GM23338 (cell line): ENCODE data around the gene CYTH3. TPM values are rescaled to one million over a fixed set of nuclear protein-coding genes. Genes with fewer than 3 reads are reported as not detected.

ENCODE experiments used
- ATAC-seq: fragments of 200-7000 bp; cut with Tn5 transposase; 3 replicates; pipeline ENCODE4 v1.9.1; 2020
- DNase-seq: peaks from one replicate; pipeline ENCODE4 v3.0.0-alpha.2; 2015; ENCODE audit warnings: low spot score
- H2AFZ ChIP-seq: fragments of 200-600 bp; sonication (generic); 2 replicates; pipeline ENCODE4 v1.8.0; 2016; ENCODE audit warnings: antibody characterized with exemption, mild to moderate bottlenecking, moderate library complexity
- H3F3A ChIP-seq: fragments of 200-600 bp; sonication (generic); replicated peaks from 2 replicates; pipeline ENCODE4 v1.8.0; 2017; ENCODE audit warnings: antibody characterized with exemption, mixed run types, low read depth
- H3K27ac ChIP-seq: fragments of 200-600 bp; sonication (generic); 2 replicates; pipeline ENCODE4 v1.6.1; 2016; ENCODE audit warnings: low read depth
- H3K27me3 ChIP-seq: fragments of 200-600 bp; sonication (generic); 2 replicates; pipeline ENCODE4 v1.8.0; 2016; ENCODE audit warnings: mild to moderate bottlenecking, mixed run types, moderate library complexity; ENCODE audit not compliant: insufficient read depth
- H3K36me3 ChIP-seq: fragments of 200-600 bp; sonication (generic); 2 replicates; pipeline ENCODE4 v1.8.0; 2016; ENCODE audit warnings: mild to moderate bottlenecking; ENCODE audit not compliant: insufficient read depth
- H3K4me1 ChIP-seq: fragments of 200-600 bp; sonication (generic); 2 replicates; pipeline ENCODE4 v1.8.0; 2016; ENCODE audit warnings: mild to moderate bottlenecking, moderate library complexity; ENCODE audit not compliant: insufficient read depth
- H3K4me2 ChIP-seq: fragments of 200-600 bp; sonication (generic); 2 replicates; pipeline ENCODE4 v1.7.1; 2017; ENCODE audit warnings: mixed run types
- H3K4me3 ChIP-seq: fragments of 200-600 bp; sonication (generic); 2 replicates; pipeline ENCODE4 v1.6.1; 2016; ENCODE audit warnings: mixed run types
- H3K79me2 ChIP-seq: fragments of 200-600 bp; sonication (generic); replicated peaks from 2 replicates; pipeline ENCODE4 v1.8.0; 2017; ENCODE audit warnings: mild to moderate bottlenecking; ENCODE audit not compliant: insufficient read depth
- H3K9me2 ChIP-seq: fragments of 200-600 bp; sonication (generic); 2 replicates; pipeline ENCODE4 v1.8.0; 2017; ENCODE audit not compliant: insufficient read depth
- H4K20me1 ChIP-seq: fragments of 200-600 bp; sonication (generic); replicated peaks from 2 replicates; pipeline ENCODE4 v1.8.0; 2017; ENCODE audit warnings: mild to moderate bottlenecking; ENCODE audit not compliant: insufficient read depth
- H3K27ac Mint-ChIP-seq: 2 replicates; pipeline ENCODE4 v1.8.0; 2020; ENCODE audit warnings: inconsistent platforms, mild to moderate bottlenecking, moderate library complexity, mixed read lengths
- H3K27me3 Mint-ChIP-seq: 3 replicates; pipeline ENCODE4 v1.8.0; 2022; ENCODE audit warnings: low read depth, mild to moderate bottlenecking, moderate library complexity, mixed read lengths, inconsistent platforms; ENCODE audit not compliant: insufficient read depth, poor library complexity
- H3K36me3 Mint-ChIP-seq: 3 replicates; pipeline ENCODE4 v1.8.0; 2021; ENCODE audit warnings: low read depth, mild to moderate bottlenecking, inconsistent platforms, moderate library complexity, mixed read lengths
- H3K4me1 Mint-ChIP-seq: 3 replicates; pipeline ENCODE4 v1.8.0; 2020; ENCODE audit warnings: mild to moderate bottlenecking, inconsistent platforms, mixed read lengths
- H3K4me3 Mint-ChIP-seq: 3 replicates; pipeline ENCODE4 v1.8.0; 2021; ENCODE audit warnings: moderate library complexity, mild to moderate bottlenecking, inconsistent platforms, mixed read lengths
- H3K9me3 Mint-ChIP-seq: 3 replicates; pipeline ENCODE4 v1.8.0; 2020; ENCODE audit warnings: moderate library complexity, mild to moderate bottlenecking, inconsistent platforms, mixed read lengths
- CREB1 ChIP-seq: fragments of 250-450 bp; sonication (Bioruptor Pico); IDR thresholded peaks from 2 replicates; pipeline ENCODE4 v1.5.0; 2020; ENCODE audit warnings: low read depth, mild to moderate bottlenecking, moderate library complexity
- EZH2 ChIP-seq: fragments of 200-600 bp; sonication (generic); IDR thresholded peaks from one replicate; pipeline ENCODE4 v1.8.0; 2017; ENCODE audit warnings: antibody characterized with exemption, mild to moderate bottlenecking, low read depth; ENCODE audit not compliant: unreplicated experiment
- EZH2phosphoT487 ChIP-seq: fragments of 200-600 bp; sonication (generic); IDR thresholded peaks from one replicate; pipeline ENCODE4 v1.8.1; 2018; ENCODE audit warnings: antibody characterized with exemption; ENCODE audit not compliant: unreplicated experiment
- JUNB ChIP-seq: IDR thresholded peaks from one replicate; pipeline ENCODE4 v1.6.1; 2016; ENCODE audit warnings: antibody characterized with exemption; ENCODE audit not compliant: unreplicated experiment
- NANOG ChIP-seq: IDR thresholded peaks from 2 replicates; pipeline ENCODE4 v1.6.1; 2016; ENCODE audit warnings: antibody characterized with exemption, borderline replicate concordance
- POLR2AphosphoS5 ChIP-seq: IDR thresholded peaks from 2 replicates; pipeline ENCODE4 v1.6.1; 2016; ENCODE audit warnings: antibody characterized with exemption, low read depth
- REST ChIP-seq: IDR thresholded peaks from one replicate; pipeline ENCODE4 v1.6.1; 2018; ENCODE audit warnings: antibody characterized with exemption; ENCODE audit not compliant: unreplicated experiment
- STAT1 ChIP-seq: IDR thresholded peaks from one replicate; pipeline ENCODE4 v1.6.1; 2016; ENCODE audit warnings: antibody characterized with exemption; ENCODE audit not compliant: unreplicated experiment
- ZNF114 ChIP-seq: fragments of 250-450 bp; sonication (Bioruptor Pico); IDR thresholded peaks from 2 replicates; pipeline ENCODE4 v1.5.0; 2020; ENCODE audit warnings: mild to moderate bottlenecking, moderate library complexity
- ZNF331 ChIP-seq: fragments of 250-450 bp; sonication (Bioruptor Pico); IDR thresholded peaks from 2 replicates; pipeline ENCODE4 v1.5.0; 2020; ENCODE audit warnings: low read depth, mild to moderate bottlenecking, moderate library complexity
- polyA plus RNA-seq: library from polyadenylated mRNA; unstranded; fragments of >200 nt; fragmentation: Nextera tagmentation; extraction: Ambion mirVana; gene quantifications from 2 replicates; pipeline ENCODE4 v1.2.1, GENCODE V29; 2016
- total RNA-seq: library from RNA; depleted of rRNA; stranded (reverse); fragments of >200 nt; shearing (Covaris generic); gene quantifications from 2 replicates; pipeline ENCODE4 v1.2.3, GENCODE V29; 2014
- TF ChIP-seq, protein P1 (sequence below), 2 experiments: fragments of 200-600 bp in 1 of 2; sonication (generic) in 1 of 2; conservative IDR thresholded peaks; 2 replicates each; pipeline versions ENCODE4 v1.5.1 to v1.6.1; 2016 to 2017; ENCODE audit warnings: antibody characterized with exemption in 2 of 2, low read depth in 2 of 2, mild to moderate bottlenecking in 2 of 2, moderate library complexity in 1 of 2
- TF ChIP-seq, protein P2 (sequence below): IDR thresholded peaks from 2 replicates; pipeline ENCODE4 v1.6.1; 2016; ENCODE audit warnings: antibody characterized with exemption

The CYTH3 gene
- total and polyA plus RNA-seq, 2 experiments from 2014 or later, result 4.6 to 15.3 TPM

DNA sequence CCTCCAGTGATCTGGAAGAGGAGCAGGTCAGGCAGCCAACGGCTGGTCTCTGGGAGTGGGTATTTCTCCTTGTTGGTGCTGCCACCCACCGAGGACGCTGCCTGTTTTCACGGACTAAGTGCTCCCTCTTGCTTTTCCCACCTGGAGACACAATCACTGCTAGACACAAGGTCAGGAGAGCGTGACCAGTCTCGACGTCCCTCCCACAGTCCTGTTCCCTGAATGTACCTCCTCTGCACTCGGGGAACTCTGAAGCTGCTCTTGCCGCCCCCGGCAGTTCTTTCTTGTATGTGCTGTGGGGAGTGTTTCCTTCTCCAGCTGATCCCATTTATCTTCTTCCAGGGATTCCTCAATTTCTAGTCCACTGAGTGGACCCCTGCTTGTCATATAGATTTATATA is 89.4 kb downstream of the CYTH3 start:
- H3K79me2 ChIP-seq, result no peaks in the 10 kb centered on the region
- no peaks in the 10 kb centered on the region for H3F3A ChIP-seq
- no peak overlapping the region for H3K27ac ChIP-seq
- H3K36me3 ChIP-seq, result no peaks in the 10 kb centered on the region; the same call in 1 of the 2 replicates
- H3K4me3 ChIP-seq, result no peak overlapping the region
- no peak overlapping the region for H3K4me2 ChIP-seq
- no peaks in the 10 kb centered on the region for H3K27me3 ChIP-seq
- ATAC-seq (no peak), DNase-seq (no peak)
- peaks cover 4% of the 10 kb centered on the region for H3K27me3 Mint-ChIP-seq
- no peaks in the 10 kb centered on the region for H3K4me1 ChIP-seq
- no peak overlapping the region for H3K4me3 Mint-ChIP-seq
- H3K9me2 ChIP-seq, result no peaks in the 10 kb centered on the region
- H3K4me1 Mint-ChIP-seq, result peaks cover 4% of the 10 kb centered on the region; the same call in 1 of the 3 replicates
- no peaks in the 10 kb centered on the region for H4K20me1 ChIP-seq
- H3K36me3 Mint-ChIP-seq, result no peaks in the 10 kb centered on the region; the same call in 1 of the 3 replicates
- TF ChIP-seq, protein P1, sequence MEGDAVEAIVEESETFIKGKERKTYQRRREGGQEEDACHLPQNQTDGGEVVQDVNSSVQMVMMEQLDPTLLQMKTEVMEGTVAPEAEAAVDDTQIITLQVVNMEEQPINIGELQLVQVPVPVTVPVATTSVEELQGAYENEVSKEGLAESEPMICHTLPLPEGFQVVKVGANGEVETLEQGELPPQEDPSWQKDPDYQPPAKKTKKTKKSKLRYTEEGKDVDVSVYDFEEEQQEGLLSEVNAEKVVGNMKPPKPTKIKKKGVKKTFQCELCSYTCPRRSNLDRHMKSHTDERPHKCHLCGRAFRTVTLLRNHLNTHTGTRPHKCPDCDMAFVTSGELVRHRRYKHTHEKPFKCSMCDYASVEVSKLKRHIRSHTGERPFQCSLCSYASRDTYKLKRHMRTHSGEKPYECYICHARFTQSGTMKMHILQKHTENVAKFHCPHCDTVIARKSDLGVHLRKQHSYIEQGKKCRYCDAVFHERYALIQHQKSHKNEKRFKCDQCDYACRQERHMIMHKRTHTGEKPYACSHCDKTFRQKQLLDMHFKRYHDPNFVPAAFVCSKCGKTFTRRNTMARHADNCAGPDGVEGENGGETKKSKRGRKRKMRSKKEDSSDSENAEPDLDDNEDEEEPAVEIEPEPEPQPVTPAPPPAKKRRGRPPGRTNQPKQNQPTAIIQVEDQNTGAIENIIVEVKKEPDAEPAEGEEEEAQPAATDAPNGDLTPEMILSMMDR (conservative IDR thresholded peaks at IDR 0.05; ENCODE audit: low read depth in 2 of 2), result no peak
- TF ChIP-seq EZH2phosphoT487, result no peak
- TF ChIP-seq ZNF331, result no peak
- TF ChIP-seq ZNF114 (CRISPR knock-in tag), result no peak
- TF ChIP-seq REST, result no peak
- no peak for TF ChIP-seq NANOG
- peak overlapping the region; percentile 68; the same call in 1 of the 2 replicates for H3K27ac Mint-ChIP-seq
- H3K9me3 Mint-ChIP-seq, result no peaks in the 10 kb centered on the region
- H2AFZ ChIP-seq, result no peak overlapping the region

DNA sequence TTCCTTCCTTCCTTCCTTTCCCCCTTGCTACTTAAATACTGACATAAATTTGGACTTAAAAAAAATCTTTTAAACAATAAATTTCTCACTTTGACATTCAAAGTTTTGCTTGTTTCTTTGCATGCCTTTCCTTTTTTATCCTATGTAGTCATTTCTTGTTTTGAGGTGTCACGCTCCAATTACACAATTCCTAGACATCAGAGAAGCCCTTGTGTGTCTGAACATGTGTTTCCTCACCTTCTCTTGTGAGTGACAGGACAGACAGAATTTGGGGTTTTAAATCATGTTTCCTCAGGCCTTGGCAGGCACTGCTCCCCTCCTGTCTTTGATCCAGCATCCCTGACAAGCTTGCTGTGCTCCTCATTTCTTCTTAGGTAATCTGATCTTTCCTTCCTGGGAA is 91.3 kb downstream of the CYTH3 start:
- H3K4me1 Mint-ChIP-seq, result no peaks in the 10 kb centered on the region
- H3K79me2 ChIP-seq, result no peaks in the 10 kb centered on the region
- H3K9me2 ChIP-seq, result no peaks in the 10 kb centered on the region
- H3K36me3 Mint-ChIP-seq, result no peaks in the 10 kb centered on the region; the same call in 2 of the 3 replicates
- H3K4me2 ChIP-seq, result no peak overlapping the region
- H3K4me3 Mint-ChIP-seq, result no peak overlapping the region
- no peaks in the 10 kb centered on the region for H3F3A ChIP-seq
- no peak overlapping the region for H3K4me3 ChIP-seq
- H3K27me3 Mint-ChIP-seq, result peaks cover 4% of the 10 kb centered on the region
- no peak overlapping the region for H2AFZ ChIP-seq
- H3K27ac ChIP-seq, result no peak overlapping the region
- DNase-seq (no peak), ATAC-seq (no peak)
- H3K36me3 ChIP-seq, result no peaks in the 10 kb centered on the region
- H3K27me3 ChIP-seq, result no peaks in the 10 kb centered on the region
- H4K20me1 ChIP-seq, result no peaks in the 10 kb centered on the region
- no peaks in the 10 kb centered on the region for H3K9me3 Mint-ChIP-seq
- H3K27ac Mint-ChIP-seq, result no peak overlapping the region
- H3K4me1 ChIP-seq, result no peaks in the 10 kb centered on the region
- TF ChIP-seq POLR2AphosphoS5 (no peak), STAT1 (no peak), JUNB (no peak), CREB1 (no peak), ZNF331 (no peak), ZNF114 (CRISPR knock-in tag) (no peak), NANOG (no peak), REST (no peak), EZH2 (no peak), EZH2phosphoT487 (no peak)
- TF ChIP-seq, protein P1 (conservative IDR thresholded peaks at IDR 0.05; ENCODE audit: low read depth in 2 of 2), result no peak
- TF ChIP-seq, protein P2, sequence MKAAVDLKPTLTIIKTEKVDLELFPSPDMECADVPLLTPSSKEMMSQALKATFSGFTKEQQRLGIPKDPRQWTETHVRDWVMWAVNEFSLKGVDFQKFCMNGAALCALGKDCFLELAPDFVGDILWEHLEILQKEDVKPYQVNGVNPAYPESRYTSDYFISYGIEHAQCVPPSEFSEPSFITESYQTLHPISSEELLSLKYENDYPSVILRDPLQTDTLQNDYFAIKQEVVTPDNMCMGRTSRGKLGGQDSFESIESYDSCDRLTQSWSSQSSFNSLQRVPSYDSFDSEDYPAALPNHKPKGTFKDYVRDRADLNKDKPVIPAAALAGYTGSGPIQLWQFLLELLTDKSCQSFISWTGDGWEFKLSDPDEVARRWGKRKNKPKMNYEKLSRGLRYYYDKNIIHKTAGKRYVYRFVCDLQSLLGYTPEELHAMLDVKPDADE, result no peak
